ENCODE data around the gene MGAT4B. TPM values are rescaled to one million over a fixed set of nuclear protein-coding genes. Genes with fewer than 3 reads are reported as not detected.

Gene MGAT4B
- polyA plus RNA-seq, 3 donors: 12.4 to 151 (median 14.3) TPM

DNA sequence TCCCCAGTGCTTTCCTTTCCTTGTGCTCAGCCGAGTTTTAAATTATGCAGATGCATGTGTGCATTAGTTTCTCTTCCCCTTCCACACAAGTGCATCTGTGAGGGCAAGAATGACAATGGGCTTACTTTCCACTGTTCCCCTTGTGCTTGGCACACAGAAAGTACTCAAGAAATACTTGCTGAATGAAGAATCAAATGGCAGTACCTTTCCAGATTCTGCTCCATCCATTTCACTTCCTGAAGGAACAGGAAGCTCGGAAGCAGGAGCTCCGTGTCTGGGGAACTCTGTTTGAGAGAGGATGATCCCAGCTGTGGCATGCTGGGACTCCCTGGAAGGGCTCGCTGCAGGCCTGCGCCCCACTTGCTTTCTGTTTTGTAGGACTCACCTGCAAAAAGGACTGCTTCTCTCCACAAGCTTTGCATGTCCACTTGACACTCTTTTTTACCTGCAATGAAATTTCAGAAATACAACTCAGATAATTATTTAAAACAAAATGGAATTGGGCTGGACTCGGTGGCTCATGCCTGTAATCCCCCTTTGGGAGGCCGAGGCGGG, 46.4 kb upstream of the MGAT4B start:
- Mint-ChIP-seq H3K9me3 (peaks cover 0 to 1% (median 0%) of the 10 kb centered on the region in 7 donors), H3K27ac (peak overlapping the region in 5 of 7 donors; percentile 6 to 65 (median 60)), H3K4me3 (peak overlapping the region; percentile 5 to 49), H3K36me3 (peaks cover 6 to 8% of the 10 kb centered on the region in 2 donors), H3K27me3 (ENCODE audit: low read depth in 3 of 3) (peaks cover 0 to 2% (median 0%) of the 10 kb centered on the region in 3 donors), H3K4me1 (peaks cover 20% of the 10 kb centered on the region)
- DNase-seq: peak in 2 of 3 donors; percentile 16 to 28
- H3K4me3 ChIP-seq (replicated peaks in 1 of 3; ENCODE audit: low read depth in 2 of 3, low read length in 3 of 3): no peak overlapping the region
- H3K79me2 ChIP-seq (ENCODE audit: insufficient read depth, low read length): no peaks in the 10 kb centered on the region
- H3K4me1 ChIP-seq (ENCODE audit: control insufficient read depth in 1 of 2, insufficient read depth in 2 of 2, low read length in 2 of 2): peaks cover 14 to 20% of the 10 kb centered on the region in 2 donors
- intact Hi-C loops (cut with micrococcal nuclease): no loop called here
- H3K9ac ChIP-seq (ENCODE audit: insufficient read depth, low read length, poor library complexity, severe bottlenecking): peak overlapping the region; percentile 15
- H3K27ac ChIP-seq (ENCODE audit: low read depth in 1 of 2, low read length in 2 of 2): peak overlapping the region in 1 of 2 donors; percentile 49
- H4K20me1 ChIP-seq (ENCODE audit: insufficient read depth, low read length): no peaks in the 10 kb centered on the region
- no peaks in the 10 kb centered on the region for H3K9me3 ChIP-seq (replicated peaks in 1 of 2; ENCODE audit: control insufficient read depth in 1 of 2, insufficient read depth in 1 of 2, low read length in 2 of 2)
- peaks cover 11 to 24% of the 10 kb centered on the region in 2 donors for H3K36me3 ChIP-seq (replicated peaks in 1 of 2; ENCODE audit: control insufficient read depth in 1 of 2, insufficient read depth in 2 of 2, low read length in 2 of 2)
- peak overlapping the region; percentile 33 for H3K4me2 ChIP-seq (replicated peaks; ENCODE audit: extremely low read depth, low read length, poor library complexity, severe bottlenecking)
- peak overlapping the region; percentile 32 for H2AFZ ChIP-seq (ENCODE audit: insufficient read depth, low read depth, low read length, poor library complexity, severe bottlenecking)
- TF ChIP-seq, protein P1, sequence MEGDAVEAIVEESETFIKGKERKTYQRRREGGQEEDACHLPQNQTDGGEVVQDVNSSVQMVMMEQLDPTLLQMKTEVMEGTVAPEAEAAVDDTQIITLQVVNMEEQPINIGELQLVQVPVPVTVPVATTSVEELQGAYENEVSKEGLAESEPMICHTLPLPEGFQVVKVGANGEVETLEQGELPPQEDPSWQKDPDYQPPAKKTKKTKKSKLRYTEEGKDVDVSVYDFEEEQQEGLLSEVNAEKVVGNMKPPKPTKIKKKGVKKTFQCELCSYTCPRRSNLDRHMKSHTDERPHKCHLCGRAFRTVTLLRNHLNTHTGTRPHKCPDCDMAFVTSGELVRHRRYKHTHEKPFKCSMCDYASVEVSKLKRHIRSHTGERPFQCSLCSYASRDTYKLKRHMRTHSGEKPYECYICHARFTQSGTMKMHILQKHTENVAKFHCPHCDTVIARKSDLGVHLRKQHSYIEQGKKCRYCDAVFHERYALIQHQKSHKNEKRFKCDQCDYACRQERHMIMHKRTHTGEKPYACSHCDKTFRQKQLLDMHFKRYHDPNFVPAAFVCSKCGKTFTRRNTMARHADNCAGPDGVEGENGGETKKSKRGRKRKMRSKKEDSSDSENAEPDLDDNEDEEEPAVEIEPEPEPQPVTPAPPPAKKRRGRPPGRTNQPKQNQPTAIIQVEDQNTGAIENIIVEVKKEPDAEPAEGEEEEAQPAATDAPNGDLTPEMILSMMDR (IDR thresholded peaks at IDR 0.05): no peak
- no peaks in the 10 kb centered on the region for H3K27me3 ChIP-seq (ENCODE audit: control insufficient read depth in 2 of 2, insufficient read depth in 2 of 2, low read length in 2 of 2)
- WGBS (ENCODE audit: insufficient coverage): 100% methylated on average over 2 of the region's 8 CpGs

DNA sequence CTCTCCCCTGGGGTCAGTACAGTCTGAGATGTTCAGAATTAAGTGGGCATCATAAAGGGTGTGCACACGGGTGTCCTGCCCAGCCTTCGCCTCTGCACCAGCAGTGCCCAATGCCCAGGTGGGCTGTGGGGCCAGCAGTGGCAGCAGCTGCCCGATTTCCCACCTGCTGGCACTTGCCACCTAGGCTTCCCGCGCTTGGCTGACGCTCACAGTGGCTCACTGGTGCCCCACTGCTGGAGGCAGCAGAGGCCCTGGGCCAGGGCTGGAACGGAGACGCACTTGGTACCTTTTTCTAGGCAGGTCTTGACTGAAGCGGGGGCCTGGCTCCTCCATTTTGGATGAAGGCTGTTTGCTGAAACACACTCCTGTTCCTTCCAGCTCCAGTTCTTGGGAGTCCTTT, 35.0 kb upstream of the MGAT4B start:
- Histone ChIP-seq H3K4me1 (ENCODE audit: control insufficient read depth in 1 of 2, insufficient read depth in 2 of 2, low read length in 2 of 2) (peaks cover 0 to 3% of the 10 kb centered on the region in 2 donors), H3K27me3 (ENCODE audit: control insufficient read depth in 2 of 2, insufficient read depth in 2 of 2, low read length in 2 of 2) (no peaks in the 10 kb centered on the region), H3K9ac (ENCODE audit: insufficient read depth, low read length, poor library complexity, severe bottlenecking) (no peak overlapping the region), H3K27ac (ENCODE audit: low read depth in 1 of 2, low read length in 2 of 2) (no peak overlapping the region), H4K20me1 (ENCODE audit: insufficient read depth, low read length) (peaks cover 29% of the 10 kb centered on the region), H3K79me2 (ENCODE audit: insufficient read depth, low read length) (no peaks in the 10 kb centered on the region), H2AFZ (ENCODE audit: insufficient read depth, low read depth, low read length, poor library complexity, severe bottlenecking) (no peak overlapping the region), H3K4me2 (replicated peaks; ENCODE audit: extremely low read depth, low read length, poor library complexity, severe bottlenecking) (no peak overlapping the region), H3K36me3 (replicated peaks in 1 of 2; ENCODE audit: control insufficient read depth in 1 of 2, insufficient read depth in 2 of 2, low read length in 2 of 2) (peaks cover 21% of the 10 kb centered on the region in 2 donors), H3K4me3 (replicated peaks in 1 of 3; ENCODE audit: low read depth in 2 of 3, low read length in 3 of 3) (no peak overlapping the region), H3K9me3 (replicated peaks in 1 of 2; ENCODE audit: control insufficient read depth in 1 of 2, insufficient read depth in 1 of 2, low read length in 2 of 2) (peaks cover 0 to 4% of the 10 kb centered on the region in 2 donors)
- Mint-ChIP-seq H3K27me3 (ENCODE audit: low read depth in 3 of 3) (peaks cover 0 to 2% (median 0%) of the 10 kb centered on the region in 3 donors), H3K4me1 (peaks cover 14% of the 10 kb centered on the region), H3K9me3 (peaks cover 3 to 12% (median 7%) of the 10 kb centered on the region in 7 donors), H3K36me3 (peaks cover 22 to 42% of the 10 kb centered on the region in 2 donors), H3K4me3 (no peak overlapping the region), H3K27ac (peak overlapping the region in 2 of 7 donors; percentile 33 to 53)
- intact Hi-C loops (cut with micrococcal nuclease): loop anchor here in 1 of 2 donors (10.0 kb wide), 1 partner anchor 63 kb away; the partner anchor contains the start of gene TBC1D9B
- TF ChIP-seq, protein P1 (IDR thresholded peaks at IDR 0.05): no peak
- DNase-seq: no peak
- WGBS (ENCODE audit: insufficient coverage): 95% methylated on average over 9 of the region's 9 CpGs
